HG03432 (cell line): ENCODE results near the gene SLC27A1.
"Not testable (repeated sequence)": the region's sequence is repeated elsewhere in the genome, so short reads cannot be mapped to it uniquely, and the experiment has no call there.

ENCODE experiments used
- ATAC-seq: cut with Tn5 transposase; IDR thresholded peaks from one replicate; pipeline ENCODE4 v1.9.1; 2021; ENCODE audit warnings: mild to moderate bottlenecking, moderate library complexity; ENCODE audit not compliant: unreplicated experiment

The SLC27A1 gene

GRCh38 chr19:17536955-17537354, 66.6 kb downstream of the SLC27A1 start:
- no peak for ATAC-seq

- no peak for ATAC-seq
These were observed 68.4 kb downstream of the SLC27A1 start for GRCh38 chr19:17538684-17539237.

DNA sequence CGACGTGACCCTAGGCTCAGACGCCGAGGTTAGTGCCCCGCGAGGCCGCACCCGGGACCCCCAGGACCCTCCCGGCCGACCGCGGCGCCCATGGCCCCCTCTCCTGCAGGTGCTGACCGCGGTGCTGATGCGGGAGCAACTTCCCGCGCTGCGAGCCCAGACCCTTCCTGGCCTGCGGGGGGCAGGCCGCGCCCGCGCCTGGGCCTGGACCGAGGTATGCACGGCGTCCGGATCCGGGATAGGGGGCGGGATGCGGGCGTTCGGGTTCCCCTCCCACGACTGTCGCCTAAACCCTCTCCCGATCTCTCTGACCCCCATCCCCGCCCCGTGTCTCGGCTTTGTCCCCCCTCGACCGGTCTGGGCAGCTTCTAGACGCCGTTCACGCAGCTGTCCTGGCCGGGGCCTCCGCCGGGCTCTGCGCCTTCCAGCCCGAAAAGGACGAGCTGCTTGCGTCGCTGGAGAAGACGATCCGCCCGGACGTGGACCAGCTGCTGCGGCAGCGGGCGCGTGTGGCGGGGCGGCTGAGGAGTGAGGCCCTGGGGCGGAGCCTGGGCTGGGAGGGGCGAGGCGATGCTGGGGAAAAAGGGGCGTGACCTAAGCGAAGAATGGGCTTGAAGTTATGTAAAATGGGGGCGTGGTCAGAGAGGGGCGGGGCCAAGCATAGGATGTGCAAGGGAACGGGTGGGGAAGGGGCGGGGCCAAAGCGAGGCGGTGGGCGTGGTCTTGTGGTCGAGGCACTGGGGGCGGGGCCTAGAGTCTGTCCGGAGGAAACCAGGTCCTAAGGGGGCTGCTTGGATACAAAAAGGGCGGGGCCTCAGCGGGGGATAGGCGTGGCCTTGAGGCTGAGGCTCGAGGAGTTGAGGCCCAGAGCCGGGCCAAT, 69.2 kb downstream of the SLC27A1 start:
- peak; percentile 73 for ATAC-seq

GRCh38 chr19:17540174-17540573, 69.8 kb downstream of the SLC27A1 start:
- no peak for ATAC-seq

GRCh38 chr19:17541184-17541759, 70.9 kb downstream of the SLC27A1 start:
- ATAC-seq = no peak

GRCh38 chr19:17542042-17542441, 71.7 kb downstream of the SLC27A1 start:
- no peak for ATAC-seq

DNA sequence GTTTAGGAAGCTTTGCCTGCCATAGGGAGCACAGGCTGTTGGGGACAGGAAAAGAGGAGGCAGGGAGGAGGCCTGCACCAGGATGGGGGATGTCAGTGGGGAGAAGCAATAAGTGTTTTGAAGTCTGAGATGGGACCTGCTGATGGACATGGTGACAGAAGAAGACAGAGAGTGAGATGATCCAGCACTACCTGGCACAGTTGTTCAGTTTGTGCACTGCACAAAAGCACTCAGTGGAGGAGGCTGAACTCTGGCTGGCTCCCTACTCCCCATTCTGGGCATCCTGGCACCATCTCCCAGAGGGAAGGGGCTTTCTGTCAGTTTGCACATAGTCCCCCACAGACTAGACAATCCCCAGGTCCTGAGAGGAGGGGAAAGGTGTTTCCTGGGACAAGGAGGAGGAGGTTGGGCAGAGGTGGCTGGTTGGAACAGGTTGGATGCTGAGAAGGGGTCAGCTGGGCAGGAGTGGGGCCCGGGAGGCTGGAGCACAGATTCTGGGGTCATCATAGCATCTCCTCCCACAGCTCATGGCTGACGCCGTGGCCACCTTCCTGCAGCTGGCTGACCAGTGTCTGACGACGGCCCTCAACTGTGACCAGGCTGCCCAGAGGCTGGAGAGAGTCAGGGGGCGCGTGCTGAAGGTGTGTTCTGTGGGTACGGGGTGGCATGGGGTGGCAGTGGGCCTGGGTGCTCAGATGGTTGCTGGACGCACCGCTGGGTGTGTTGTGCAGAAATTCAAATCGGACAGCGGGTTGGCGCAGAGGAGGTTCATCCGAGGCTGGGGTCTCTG, 72.7 kb downstream of the SLC27A1 start:
- ATAC-seq = no peak

DNA sequence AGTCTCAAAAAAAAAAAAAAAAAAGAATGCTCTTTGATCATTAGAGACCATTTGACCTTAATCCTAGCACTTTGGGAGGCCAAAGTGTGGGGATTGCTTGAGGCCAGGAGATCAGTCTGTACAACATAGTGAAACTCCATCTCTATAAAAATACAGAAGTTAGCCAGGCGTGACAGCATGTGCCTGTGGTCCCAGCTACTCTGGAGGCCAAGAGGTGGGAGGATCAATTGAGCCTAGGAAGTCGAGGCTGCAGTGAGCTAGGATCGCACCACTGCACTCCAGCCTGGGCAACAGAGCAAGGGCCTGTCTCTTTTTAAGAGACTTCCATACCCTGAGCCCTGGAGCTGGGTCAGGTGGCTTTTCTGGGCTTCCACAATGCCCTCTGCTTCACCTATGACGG, 73.7 kb downstream of the SLC27A1 start:
- ATAC-seq = no peak

DNA sequence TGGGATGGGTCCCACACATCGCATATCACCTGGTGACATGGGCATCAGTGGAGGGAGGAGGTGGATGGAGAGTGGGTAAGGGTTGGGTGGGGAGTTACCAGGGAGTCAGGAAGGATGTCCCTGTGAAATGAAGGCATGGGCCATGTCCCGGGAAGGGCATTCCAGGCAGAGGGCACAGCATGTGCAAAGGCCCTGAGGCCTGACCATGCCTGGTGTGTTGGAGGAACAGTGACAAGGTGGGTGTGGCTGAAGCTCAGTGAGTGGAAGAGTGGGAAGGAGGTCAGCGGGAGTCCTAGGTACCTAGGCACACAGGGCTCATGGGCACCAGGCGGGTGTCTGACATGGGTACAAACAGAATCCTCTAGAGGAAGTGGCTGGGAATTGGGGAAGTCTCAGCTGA, 74.1 kb downstream of the SLC27A1 start:
- no peak for ATAC-seq

DNA sequence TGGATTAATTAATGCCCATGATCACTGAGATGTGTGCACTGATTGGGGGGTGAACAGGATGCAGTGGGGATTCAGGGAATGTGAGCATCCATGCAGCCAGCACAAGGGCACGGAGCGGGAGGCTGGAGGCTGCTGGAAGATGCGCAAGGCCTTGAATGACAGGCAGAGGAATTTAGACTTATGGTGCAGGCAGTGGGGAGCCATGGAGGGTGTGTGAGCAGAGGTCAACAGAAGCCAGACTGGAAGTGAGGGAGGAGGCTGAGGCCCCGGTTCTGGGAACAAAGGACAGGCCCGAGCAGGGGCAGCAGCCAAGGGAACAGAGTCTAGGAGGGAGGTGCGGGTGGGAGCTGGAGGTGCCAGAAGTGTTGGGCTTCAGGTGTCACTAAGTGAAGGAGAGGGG, 77.8 kb downstream of the SLC27A1 start:
- no peak for ATAC-seq

DNA sequence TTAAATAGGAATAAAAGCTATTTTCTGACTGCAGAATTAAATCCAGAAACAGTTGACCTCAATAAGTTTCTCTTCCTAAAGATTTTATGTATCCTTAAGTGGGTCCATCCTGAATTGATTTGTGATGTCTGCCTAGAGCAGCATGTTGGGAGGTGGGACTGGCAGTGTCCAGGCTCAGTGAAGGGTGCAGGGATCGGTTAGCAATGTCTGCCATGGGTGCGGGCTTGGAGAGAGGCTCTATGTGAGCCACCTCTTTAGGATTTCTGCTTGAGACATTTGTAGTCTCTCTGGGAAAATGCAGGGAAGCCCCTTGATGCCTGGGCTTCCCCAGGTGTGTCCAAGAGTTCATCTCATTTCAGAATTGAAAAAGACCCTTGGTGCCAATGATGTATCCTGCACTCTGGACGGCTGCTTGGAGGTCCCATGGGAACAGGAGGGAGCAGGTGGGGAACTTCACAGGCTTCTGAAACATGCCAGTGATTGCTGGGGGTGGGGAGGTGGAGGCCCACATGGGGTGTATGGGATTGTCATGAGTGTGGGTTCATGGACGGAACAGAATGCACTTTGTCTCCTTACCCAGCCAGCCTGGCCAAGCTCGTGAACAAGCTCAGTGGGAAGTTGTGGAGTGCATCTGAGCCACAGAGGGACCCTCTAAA, 78.9 kb downstream of the SLC27A1 start:
- no peak for ATAC-seq

- ATAC-seq = no peak
These were observed 79.8 kb downstream of the SLC27A1 start for GRCh38 chr19:17550076-17550667.

DNA sequence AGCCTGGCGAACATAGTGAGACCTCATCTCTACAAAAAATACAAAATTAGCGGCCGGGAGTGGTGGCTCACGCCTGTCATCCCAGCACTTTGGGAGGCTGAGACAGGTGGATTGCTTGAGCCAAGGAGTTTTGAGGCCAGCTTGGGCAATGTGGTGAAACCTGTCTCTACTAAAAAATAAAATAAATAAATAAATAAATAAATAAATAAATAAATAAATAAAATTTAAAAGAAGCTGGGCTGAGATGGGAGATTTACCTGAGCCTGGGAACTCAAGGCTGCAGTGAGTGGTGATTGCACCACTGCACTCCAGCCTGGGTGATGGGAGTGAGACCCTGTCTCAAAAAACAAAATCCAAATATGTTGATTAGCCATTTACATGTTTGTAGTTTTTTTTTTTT, 82.4 kb downstream of the SLC27A1 start:
- ATAC-seq = not testable (repeated sequence)

DNA sequence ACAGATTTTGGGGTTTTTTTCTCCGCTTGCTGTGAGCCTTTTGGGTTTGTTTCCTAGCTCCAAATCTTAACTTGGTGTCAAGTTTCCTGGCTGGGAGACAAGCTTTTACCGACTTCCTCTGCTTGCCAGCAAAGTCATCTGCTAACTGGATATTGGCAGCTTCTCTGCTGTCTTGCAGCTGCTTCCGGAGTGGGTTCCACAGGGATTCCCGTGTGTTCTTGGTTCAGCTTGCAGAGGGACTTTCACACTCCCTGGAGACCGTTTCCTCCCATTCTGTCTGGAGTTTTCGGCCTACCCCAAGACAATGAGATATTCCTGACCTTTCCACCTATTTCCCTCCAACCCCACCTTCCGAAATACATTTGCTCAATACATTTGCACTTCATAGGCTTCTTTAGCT, 82.9 kb downstream of the SLC27A1 start:
- no peak for ATAC-seq

DNA sequence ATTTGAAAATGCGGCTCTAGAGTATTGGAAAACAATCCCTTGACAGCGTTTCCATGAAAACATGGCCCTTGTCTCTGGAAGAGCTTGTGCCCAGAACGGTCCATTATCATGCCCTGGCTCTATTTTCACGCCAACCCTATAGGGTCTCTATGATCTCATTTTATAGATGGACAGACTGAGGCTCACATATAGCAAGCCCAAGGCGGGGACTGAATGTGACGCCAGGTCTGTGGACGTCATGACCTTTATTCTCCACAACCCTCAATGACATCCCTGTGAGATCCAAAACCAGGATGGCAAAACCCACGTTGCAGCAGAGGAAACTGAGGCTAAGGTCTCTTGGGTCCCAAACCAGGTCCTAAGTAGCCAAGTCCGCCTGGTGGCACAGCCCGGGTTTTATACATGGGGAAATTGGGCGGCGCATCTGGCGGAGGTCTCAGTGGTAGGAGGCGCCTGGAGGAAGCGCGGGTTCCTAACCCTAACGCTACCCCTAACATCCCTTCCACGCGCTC, 84.7 kb downstream of the SLC27A1 start:
- no peak for ATAC-seq

- ATAC-seq = peak; percentile 92
These were observed 85.2 kb downstream of the SLC27A1 start, which contains the start of gene COLGALT1 for GRCh38 chr19:17555480-17555928. TSS of gene COLGALT1 (plus strand) at chr19:17555649. CDS start at chr19:17555714, 65 bp downstream.
